GM18502 (cell line): Measurements from ENCODE around the gene CLK4.

ENCODE experiments used
- ATAC-seq: cut with Tn5 transposase; IDR thresholded peaks from one replicate; pipeline ENCODE4 v1.9.1; 2021; ENCODE audit warnings: mild to moderate bottlenecking; ENCODE audit not compliant: unreplicated experiment, poor library complexity

CLK4 gene

DNA sequence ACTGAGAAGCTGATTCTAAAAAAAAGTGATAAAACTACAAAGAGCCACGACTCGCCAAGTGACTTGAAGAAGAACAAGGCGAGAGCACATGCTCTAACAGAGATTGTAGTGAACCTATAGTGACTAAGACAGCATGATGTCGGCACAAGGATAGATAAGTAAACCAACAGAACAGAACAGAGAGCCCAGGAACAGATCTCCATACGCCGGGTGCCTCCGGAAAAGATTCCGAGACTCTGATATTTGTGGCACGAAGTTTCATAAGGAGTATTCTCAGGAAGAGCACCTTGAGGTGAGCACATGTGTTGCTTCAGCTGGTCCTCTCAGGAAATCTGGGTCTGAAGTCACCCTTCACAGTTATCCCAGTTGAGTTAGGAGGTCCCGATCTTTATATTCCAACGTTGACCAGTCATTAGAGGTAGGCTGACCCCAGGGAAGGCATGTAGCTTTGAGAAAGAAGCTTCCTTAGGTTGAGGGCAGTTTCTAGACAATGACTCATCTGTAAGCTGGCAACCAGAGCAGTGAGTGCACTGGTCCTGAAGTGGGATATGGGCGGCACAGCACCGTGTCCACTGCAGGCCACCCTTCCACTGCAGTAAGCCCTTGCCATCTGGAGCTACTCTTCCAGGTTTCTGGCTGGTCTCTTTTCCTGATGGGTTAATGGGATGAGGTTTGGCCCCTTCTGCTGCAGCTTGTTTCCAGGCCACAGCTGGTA is 13.6 kb upstream of the CLK4 start:
- no peak for ATAC-seq

DNA sequence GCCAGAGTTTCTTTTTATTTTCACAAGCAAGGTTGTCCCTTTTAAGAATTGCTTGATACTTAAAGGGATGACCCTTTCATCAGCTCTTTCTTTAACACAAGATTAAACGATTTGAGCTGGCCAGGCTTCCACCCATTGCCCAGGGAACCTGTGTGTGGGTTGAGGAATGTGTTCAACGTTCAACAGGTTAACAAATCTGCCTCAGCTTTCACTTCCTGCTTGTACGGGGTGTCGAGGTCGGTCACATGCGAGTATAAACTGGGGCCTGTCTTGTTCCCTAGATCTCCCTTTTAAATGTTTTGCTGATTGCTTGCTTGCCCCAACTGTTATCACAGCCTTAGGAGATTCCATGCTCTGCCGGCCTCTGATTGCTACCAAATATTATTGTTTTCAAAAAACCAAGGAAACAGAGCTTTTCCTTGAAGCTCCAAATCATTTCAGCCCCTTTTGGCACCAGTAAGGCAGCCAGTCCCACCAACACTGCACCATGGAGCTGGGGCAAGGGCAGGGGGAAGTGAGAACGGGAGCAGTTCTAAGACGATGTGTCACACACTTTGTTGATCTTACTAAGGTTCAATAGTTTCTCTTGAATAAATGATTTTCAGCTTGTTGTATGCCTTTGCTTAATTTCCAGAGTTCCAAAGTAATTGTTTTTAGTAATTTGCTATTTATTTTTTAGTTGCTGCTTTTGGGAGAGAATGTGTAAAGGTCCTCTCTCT is 10.7 kb upstream of the CLK4 start:
- ATAC-seq = no peak

DNA sequence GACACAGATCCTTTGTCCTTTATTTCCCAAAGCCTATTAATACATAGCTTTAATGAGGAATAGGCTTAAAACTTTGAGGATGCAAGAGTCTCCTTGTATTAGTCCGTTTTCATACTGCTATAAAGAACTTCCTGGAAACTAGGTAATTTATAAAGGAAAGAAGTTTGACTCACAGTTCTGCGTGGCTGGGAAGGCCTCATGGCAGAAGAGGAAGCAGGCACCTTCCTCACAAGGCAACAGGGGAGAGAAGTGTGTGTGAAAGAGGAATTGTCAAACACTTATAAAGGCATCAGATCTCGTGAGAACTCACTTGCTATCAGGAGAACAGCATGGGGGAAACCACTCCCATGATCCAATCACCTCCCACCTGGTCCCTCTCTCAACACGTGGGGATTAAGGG is 5.4 kb upstream of the CLK4 start:
- ATAC-seq = no peak

DNA sequence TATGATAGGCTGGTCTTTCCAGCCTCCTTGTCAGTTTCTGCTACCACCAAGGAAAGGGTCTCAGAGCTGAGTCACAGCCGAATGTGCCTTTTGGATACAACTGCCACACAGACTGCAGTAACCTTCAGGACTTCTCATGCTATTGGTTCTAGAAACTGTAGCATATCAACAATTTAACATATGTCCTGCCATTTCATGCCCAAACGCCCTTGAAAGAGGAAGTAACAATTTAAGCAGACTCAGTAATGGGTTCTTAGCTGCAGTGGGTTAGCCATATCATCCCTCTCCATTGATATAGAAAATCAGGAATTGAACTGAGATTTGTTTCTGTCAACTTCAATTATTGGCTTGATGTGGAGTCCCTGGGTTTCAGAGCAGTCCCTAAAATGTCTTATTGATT is 4.1 kb upstream of the CLK4 start:
- no peak for ATAC-seq

DNA sequence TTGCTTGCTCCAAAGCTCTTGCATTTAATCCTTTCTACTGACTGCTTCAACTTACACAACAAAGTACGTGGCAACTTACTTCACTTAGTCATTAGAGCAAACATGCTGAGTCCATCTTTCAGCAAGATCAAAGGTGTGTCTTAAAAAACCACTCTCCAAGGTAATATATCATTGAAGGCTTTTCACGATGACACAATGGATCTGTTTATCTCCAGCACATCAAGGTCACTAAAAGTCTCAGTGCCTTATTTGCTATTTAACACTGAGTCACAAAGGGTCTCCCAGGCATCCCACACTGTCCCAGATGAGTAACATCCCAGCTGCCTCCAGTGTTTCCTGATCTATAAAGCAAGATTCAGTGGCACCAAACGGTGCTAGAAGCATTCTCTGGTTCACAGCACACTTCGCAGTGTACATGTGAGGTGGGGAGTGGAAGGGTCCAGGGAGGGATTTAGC is 3.7 kb upstream of the CLK4 start:
- ATAC-seq = no peak

DNA sequence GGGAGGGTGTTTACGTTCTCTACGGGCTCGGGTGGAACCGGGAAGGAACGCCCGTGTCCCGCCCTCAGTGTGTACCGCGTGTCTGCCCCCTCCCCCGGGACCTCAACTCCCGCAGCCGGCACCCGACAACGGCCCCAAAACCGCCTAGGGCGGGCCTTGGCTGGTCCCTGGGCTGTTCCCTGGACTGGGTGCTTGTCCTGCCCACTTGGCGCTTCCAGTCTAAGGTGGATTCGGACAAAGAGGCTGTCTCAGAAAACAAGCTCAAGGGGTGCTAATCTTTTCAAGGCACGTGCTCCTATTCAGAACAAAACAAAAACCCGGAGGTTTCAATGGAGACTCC is 379 bp upstream of the CLK4 start:
- ATAC-seq = peak; percentile 18

DNA sequence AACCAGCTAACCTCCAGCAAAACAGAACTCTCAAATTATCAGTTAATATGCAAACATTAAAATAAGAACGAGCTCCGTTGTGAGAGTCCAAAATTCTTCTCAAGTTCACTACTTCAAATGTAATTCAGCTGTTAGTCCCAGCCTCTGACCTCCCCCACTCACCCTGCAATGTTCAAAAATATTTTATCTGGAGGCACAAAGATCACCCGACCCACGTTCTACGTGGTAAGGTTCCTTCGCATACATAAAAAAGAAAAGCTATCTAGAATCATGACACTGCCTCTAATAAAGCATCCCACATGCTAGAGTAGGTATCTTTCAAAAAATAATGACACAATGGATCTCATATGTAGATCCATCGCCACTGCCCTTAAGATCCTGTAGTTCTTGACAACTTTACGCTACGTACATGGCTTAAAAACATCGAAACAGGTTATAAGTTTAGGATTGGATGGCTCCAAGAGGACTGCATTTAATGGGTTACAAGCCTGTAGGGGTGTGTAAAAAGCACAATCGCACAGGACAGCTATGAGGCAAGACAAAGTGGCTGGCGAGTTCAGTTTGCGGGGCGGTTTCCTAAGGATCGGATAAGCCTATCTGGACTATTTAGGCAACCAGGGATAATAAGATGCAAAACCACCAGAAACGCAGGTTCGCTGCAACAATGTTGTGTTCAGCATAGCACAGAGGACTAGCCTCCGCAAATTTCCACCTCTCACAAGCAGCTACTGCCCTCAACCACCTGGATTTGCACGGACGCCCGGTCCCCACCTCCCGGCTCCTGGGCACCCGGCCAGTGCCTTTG is 969 bp downstream of the CLK4 start:
- peak; percentile 6 for ATAC-seq

DNA sequence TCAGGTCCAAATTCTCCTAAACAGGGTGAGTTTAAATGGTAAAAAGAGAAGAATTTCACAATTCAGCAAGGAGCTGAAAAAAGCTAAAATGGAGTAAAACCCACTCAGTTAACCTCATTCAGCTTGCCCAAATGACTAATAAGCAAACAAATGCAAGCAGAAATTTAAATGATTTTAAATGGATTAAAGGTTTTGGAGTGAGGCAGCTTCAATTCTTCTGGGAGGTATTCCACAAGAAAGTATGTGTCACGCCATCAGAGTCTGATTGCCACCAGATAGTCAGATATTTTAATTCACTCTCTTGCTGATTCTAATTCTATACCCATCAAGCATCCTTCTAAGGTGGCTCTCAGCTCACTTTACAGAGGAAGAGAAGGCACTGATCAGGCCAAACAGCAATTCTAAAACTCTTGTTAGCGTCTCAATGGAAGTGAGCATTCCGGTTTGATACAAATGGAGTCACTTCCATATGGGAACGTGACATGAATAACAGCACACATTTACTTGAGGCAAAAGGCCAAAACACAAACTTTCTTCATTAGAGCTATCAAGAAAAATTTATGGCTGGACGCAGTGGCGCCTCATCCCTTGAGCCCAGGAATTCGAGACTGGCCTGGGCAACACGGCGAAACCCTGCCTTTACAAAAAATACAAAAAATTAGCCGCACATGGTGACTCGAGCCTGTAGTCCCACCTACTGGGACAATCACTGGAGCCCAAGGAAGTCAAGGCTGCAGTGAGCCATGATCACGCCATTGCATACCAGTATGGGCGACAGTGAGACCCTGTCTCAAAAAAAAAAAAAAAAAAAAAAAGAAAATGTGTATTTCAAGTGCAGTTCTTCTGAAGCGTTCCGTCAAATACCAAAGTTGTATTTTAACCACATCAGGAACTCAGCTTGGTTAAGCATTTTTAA is 2.0 kb downstream of the CLK4 start:
- no peak for ATAC-seq

DNA sequence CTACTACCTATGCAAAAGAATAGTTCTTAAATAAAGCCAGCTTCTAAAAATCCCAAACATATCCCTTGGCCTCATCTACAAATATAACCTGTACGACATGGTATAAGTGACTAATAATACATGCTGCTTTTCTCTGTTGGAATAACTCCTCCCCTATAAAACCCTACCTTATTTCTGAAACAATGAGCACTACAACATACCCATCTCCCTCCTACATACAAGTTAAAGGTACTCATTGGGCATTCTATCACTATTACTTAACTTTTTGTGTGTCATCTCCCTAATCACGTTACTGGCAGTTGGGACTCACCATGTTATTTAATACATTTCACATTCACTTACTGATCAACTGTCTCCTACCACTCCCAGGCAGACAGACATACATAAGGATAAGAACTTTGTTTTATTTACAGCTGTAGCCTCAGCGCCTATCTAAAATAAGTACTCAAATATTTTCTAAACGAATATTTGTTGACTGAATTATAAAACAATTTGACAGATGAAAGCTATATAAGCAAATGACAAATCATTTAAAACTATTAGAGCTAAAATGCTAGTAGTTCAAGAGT is 4.1 kb downstream of the CLK4 start:
- no peak for ATAC-seq

DNA sequence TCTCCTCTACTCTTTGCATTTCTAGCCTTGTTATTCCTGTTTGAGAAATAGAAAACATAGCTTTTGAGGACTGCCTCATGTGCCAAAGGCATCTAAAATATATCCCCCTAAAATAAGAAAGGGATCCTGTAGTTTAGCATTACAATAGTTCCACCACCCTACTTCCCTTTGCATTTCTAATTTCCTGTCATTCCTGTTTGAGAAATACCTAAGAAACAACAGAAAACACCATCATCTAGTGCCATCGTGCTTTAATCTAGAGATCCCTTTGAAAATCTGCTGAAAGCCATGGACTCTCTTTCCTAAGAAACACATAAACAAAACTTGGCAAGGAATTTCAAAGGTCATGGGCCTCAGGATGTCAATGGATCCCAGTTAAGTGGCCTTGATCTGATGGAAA is 7.5 kb downstream of the CLK4 start:
- no peak for ATAC-seq

DNA sequence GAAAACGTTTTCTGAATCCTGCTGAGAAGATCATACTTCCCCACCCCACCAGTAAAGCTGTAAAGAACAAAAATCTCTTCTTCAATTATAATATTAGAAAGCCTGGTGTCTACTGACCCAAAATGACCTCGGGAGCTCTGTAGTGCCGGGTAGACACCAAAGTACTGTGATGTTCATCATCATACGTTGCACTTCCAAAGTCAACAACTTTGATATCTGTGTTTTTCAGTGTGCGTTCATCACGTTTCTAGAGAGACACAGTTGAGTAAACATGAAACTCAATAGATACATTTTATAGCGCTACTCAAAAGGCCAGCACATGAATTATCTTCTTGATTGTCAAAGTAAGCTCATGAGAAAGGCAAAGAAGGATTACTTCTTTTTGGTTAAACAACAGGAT is 14.6 kb downstream of the CLK4 start:
- no peak for ATAC-seq

DNA sequence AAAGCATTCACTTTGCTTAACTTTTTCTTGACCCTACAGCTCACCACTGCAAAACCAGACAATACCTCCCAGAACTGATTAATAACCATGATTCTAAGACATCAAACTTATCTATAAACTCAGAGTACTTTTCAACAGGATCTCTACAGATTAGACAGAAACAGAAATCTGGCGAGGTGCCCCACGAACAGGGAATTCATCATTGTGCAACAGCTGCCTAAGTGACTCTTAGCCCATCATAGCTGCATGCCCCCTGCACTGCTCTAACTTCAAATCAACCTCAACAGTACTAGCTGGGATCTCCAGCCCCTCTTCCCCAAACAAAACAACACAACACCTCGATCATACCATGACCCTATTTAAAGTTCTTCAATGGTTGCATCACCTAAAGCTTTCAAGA is 20.6 kb downstream of the CLK4 start:
- ATAC-seq = no peak

DNA sequence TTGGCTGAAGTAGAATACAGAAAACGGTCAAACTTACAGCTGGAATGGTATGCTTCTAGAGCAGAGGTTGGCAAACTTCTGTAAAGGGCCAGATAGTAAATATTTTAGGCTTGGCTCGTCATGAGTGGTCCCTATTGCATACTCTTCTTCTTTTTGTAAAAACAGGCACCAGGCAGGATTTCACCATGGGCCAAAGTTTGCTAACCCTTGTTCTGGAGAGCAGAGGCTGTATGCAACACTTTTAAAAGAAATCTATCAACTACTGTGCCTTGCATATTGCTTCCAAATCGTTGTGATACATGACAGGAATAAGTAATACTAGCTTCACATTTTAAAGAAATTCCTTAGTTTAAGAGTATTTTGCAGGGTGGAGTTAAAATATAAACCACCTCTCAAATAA is 21.1 kb downstream of the CLK4 start:
- no peak for ATAC-seq

DNA sequence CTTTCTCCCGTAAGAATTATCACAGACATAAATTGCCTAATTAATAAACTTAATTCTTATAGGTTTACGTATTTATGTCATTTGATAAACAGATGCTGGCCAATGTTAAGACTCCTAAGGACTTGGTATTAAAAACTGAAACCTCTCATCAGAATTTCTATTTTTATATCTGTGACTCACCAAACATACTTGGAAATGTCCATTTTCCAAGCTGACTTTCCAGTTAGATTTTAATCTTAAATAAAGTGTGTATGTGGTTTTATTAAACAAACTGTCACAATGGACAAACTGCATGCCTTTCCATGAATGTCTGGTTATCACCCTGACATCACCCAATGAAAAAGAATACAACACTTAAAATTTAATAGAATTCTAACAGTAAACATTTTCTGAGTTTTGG is 24.1 kb downstream of the CLK4 start:
- ATAC-seq = no peak

DNA sequence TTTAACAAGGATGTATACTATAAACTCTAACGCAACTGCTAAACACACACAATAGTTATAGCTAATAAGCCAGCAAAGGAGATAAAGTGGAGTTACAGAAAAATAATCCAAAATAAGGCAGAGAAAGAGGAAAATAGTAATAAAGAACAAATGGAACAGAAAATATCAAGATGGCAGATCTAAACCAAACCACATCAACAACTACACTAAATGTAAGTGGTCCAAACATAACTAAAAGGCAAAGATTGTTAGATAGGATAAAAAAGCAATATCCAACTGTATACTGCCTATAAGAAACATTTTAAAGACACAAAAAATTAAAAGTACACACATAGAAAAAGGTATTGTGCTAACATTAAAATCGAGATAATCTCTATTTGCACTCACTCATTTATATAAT is 31.1 kb downstream of the CLK4 start:
- ATAC-seq = no peak

DNA sequence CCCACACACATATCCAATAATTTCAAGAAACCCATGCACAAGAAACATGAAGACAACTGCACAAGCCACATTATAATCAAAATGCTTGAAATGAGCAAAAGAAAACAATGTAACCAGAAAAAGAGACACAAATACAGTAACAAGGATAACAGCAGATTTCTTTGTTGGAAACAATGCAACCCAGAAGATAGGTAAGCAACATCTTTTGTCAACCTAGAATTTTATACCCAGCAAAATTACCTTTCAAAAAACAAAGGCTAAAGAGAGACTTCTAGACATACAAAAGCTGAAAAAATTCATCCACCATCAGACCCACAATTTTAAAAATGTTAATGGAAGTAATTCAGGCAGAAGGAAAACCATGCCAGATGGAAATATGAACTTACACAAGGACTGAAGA is 31.7 kb downstream of the CLK4 start:
- no peak for ATAC-seq

DNA sequence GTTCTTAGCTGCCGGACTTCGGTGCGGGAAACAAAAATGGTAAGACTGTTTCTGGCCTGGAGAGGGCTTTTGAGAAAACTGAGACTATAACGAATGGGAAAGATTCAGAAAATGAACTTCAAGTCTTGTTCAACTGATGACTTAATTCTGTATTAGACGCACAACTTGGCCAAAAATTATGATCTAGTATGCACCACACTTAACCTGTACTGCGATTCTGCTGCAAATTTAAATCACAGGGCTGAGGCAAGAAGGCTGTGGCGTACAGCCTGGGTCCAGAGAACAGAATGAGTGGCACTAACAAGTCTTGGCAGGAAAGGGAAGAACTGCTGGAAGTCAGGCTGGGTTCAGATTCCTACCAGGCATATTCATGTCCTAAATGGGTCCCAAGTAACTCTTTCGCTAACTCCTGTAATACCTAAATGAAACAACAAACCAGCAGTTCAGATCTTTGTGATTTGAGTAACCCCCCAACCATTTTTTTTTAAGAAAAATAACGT is 35.9 kb downstream of the CLK4 start:
- ATAC-seq = no peak

DNA sequence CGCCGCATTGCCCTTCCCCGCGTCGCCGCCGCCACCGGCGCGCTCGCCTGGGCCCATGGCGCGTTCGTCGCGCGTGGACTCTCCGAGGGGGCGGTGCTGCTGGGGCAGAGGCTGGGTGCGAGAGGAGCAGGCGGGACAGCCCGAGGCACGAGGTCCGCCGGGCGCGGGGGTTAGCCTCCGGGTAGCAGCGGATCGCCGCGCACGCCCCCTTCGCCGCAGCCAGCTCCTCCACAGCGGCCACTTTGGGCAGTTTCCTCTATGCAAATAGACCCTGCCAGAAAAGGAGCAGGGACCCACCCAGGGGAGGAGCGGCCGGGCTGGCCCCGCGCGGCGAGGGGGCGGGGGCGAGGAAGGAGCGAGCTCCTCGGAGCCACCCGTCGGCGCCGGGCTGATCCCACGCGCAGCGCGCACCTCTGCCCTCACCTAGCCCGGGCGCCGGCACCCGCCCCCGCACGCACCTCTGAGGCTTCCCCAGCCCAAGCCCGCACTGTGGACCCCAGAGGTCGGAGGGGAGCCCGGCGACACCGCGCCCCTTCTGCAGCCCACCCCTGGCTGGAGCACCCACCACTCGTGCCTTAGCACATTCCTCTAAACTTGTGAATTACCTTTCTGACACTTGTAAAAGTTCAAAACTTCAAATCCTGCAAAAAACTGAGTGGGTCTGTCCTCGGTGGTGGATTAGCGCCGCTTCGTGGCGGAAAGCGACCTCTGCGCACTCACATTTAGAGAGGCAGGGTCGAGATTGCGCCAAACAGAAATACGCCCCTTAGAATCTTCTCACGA is 36.5 kb downstream of the CLK4 start, which contains the start of gene COL23A1:
Gene COL23A1 (minus strand): TSS at position 253 of the 783 bp plus-strand sequence.
- ATAC-seq = peak; percentile 58
